ENCODE results near the gene CLEC1A. TPM values are rescaled to one million over a fixed set of nuclear protein-coding genes. Genes with fewer than 3 reads are reported as not detected.

Gene CLEC1A, protein sequence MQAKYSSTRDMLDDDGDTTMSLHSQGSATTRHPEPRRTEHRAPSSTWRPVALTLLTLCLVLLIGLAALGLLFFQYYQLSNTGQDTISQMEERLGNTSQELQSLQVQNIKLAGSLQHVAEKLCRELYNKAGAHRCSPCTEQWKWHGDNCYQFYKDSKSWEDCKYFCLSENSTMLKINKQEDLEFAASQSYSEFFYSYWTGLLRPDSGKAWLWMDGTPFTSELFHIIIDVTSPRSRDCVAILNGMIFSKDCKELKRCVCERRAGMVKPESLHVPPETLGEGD
- not detected in 2 replicates for total RNA-seq

DNA sequence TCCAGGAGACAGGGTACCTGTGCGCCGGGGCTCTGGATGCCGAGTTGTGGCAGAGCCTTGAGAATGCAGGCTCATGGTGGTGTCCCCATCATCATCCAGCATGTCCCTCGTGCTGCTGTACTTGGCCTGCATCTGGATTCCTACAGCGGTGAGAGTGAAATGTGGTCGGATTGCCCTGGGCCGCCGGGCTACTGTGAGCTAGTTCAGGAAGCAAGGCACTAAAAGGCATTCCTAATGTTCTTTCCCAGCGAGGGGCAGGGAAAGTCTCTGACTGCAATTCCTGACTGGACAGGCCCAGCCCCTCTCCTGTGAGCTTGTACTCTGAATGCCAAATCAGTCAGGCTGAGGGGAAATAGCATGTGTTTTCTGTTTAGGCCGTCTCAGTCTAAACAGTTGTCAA, at the start of gene CLEC1A:
Gene CLEC1A (minus strand): TSS at position 195 of the 400 bp plus-strand sequence. CDS start 63 bp downstream, at position 132.

DNA sequence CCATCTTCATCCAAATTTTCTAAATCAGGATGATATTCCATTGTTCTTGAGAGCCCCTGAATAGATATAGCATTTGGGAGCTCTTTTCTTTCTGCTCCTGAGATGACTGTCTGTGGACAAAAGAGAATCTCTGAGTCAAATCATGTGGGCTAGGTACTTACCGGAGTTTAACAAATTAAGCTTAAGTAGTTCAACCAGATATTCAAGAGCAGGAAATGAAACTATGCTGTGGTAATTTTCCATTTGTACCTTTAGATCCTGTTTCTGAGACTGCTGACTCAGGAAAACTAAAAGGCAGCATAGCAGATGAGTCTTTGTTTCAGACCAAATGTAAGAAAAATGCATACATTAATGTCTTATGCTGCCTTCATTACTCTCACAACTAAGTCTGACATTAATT, 31.3 kb upstream of the CLEC1A start, which contains the start of gene CLEC7A:
Gene CLEC7A (minus strand): TSS at position 158 of the 400 bp plus-strand sequence. CDS start 117 bp downstream, at position 41.

DNA sequence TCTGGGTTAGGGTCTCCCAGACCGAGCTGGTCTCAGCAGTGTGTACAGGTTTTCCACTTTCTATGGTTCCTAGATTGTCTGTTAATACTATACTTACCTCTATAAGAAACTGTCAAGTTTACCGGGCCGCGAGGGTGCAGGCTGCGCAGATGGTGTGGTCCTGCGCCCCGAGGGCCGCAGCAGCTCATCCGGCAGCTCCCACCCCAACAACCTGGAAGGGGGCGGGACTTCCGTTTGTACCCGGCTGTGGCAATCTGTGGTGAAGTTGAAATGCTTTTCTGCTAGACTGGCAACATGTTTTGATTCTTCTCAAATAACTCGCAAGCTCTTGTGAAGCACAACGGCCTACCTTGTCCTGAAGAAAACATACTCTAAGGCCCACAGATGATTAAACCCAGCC, 68.3 kb downstream of the CLEC1A start, which contains the start of gene CLEC9A:
Gene CLEC9A (plus strand): TSS at position 237 of the 400 bp plus-strand sequence. CDS start 22,006 bp downstream, outside the sequence.

Other genes starting within 250 kb of the CLEC1A start
- gene CLEC2B, start 229.6 kb downstream of the CLEC1A start, total RNA-seq, result not detected in 2 replicates
- gene KLRF2, start 217.5 kb downstream of the CLEC1A start, total RNA-seq, result not detected in 2 replicates
- not detected in 2 replicates for gene CLEC2A, start 166.6 kb downstream of the CLEC1A start, total RNA-seq
- not detected in 2 replicates for gene CLEC12A, start 127.6 kb downstream of the CLEC1A start, total RNA-seq
- gene CLEC1B, start 99.9 kb downstream of the CLEC1A start, total RNA-seq, result not detected in 2 replicates
- not detected in 2 replicates for gene CLEC12B, start 88.4 kb downstream of the CLEC1A start, total RNA-seq
- not detected in 2 replicates for gene CLEC9A, start 68.3 kb downstream of the CLEC1A start, total RNA-seq
- gene CLEC7A, start 31.2 kb upstream of the CLEC1A start, total RNA-seq, result not detected in 2 replicates
- gene OLR1, start 73.1 kb upstream of the CLEC1A start, total RNA-seq, result 0.51 and 1.5 TPM in 2 replicates
- gene TMEM52B, start 80.0 kb upstream of the CLEC1A start, total RNA-seq, result 1.3 TPM in 1 of 2 replicates, not detected in the other
- 21.0 and 94.1 TPM in 2 replicates for gene GABARAPL1, start 113.9 kb upstream of the CLEC1A start, total RNA-seq
- gene KLRD1, start 208.9 kb upstream of the CLEC1A start, total RNA-seq, result 0.13 TPM in 1 of 2 replicates, not detected in the other

Measured in mesangial cell (primary cell).